K562 (cell line): ENCODE measurements around the gene CAVIN1. TPM values are rescaled to one million over a fixed set of nuclear protein-coding genes. Genes with fewer than 3 reads are reported as not detected.

Experiments used
- ATAC-seq: fragments of 200-7000 bp; cut with Tn5 transposase; 3 replicates; pipeline ENCODE4 v1.9.1; 2020; ENCODE audit warnings: moderate library complexity
- BruUV-seq: library from RNA; stranded (reverse); fragments of 400-500 nt; replicated peaks from 2 replicates; lab custom pipeline; 2021; lab: Mats Ljungman, UMichigan
- CTCF ChIA-PET: fragments of 300-600 bp; formaldehyde crosslinking; extraction: SDS; loops from one replicate; lab custom pipeline; 2021; ENCODE audit warnings: low intra/inter-chr PET ratio; lab: Yijun Ruan, JAX
- POLR2A ChIA-PET: fragments of 300-600, 350-650 bp; sonication (Branson Sonifier 250); formaldehyde crosslinking; extraction: SDS; loops from one replicate; lab custom pipeline; 2021; ENCODE audit warnings: antibody characterized with exemption, inconsistent platforms; lab: Yijun Ruan, JAX
- DNase-seq, 4 experiments: peaks; one replicate each; pipeline versions ENCODE4 v3.0.0 to v3.0.0-alpha.2; 2011 to 2018; ENCODE audit warnings: low spot score in 3 of 4, mixed read lengths in 3 of 4; ENCODE audit errors: extremely low read depth in 1 of 4
- FAIRE-seq: peaks from 2 replicates; lab custom pipeline; 2011; peaks lifted over from hg19 to GRCh38; lab: Jason Lieb, UNC
- H2AFZ ChIP-seq: 2 replicates; pipeline ENCODE4 v1.6.0; 2011; ENCODE audit warnings: low read depth, low read length, control low read depth, inconsistent platforms
- H3K27ac ChIP-seq: fragments of 200-600 bp; 3 replicates; pipeline ENCODE4 v1.8.0; 2011; ENCODE audit warnings: low read depth, mild to moderate bottlenecking, control low read depth, inconsistent platforms, low read length, moderate library complexity, mixed read lengths; ENCODE audit errors: extremely low read depth
- H3K27me3 ChIP-seq, 2 experiments: fragments of 300-600 bp in 1 of 2; 2 replicates in 1 of 2; 3 replicates in 1 of 2; pipeline versions ENCODE4 v1.6.0 to v1.8.0; 2011; ENCODE audit warnings: inconsistent platforms in 2 of 2, low read length in 2 of 2, mild to moderate bottlenecking in 1 of 2, mixed read lengths in 1 of 2, moderate library complexity in 1 of 2; ENCODE audit not compliant: control insufficient read depth in 2 of 2, insufficient read depth in 2 of 2
- H3K36me3 ChIP-seq: fragments of 300-600 bp; 3 replicates; pipeline ENCODE4 v1.8.0; 2011; ENCODE audit warnings: mild to moderate bottlenecking, low read length, inconsistent platforms; ENCODE audit not compliant: control insufficient read depth, insufficient read depth
- H3K4me1 ChIP-seq, 2 experiments: fragments of 200-600 bp in 1 of 2; replicated peaks in 1 of 2; 2 replicates in 1 of 2; 3 replicates in 1 of 2; pipeline versions ENCODE4 v1.5.1 to v1.8.0; 2011; ENCODE audit warnings: inconsistent platforms in 2 of 2, low read length in 2 of 2, mild to moderate bottlenecking in 1 of 2, mixed read lengths in 1 of 2, moderate library complexity in 1 of 2; ENCODE audit not compliant: control insufficient read depth in 2 of 2, insufficient read depth in 2 of 2
- H3K4me2 ChIP-seq: 2 replicates; pipeline ENCODE4 v1.6.1; 2011; ENCODE audit warnings: low read length, control low read depth, inconsistent platforms, mixed read lengths; ENCODE audit not compliant: insufficient read depth
- H3K4me3 ChIP-seq: fragments of 200-600 bp; sonication (generic), shearing (Covaris generic); 2 replicates; pipeline ENCODE4 v1.5.1; 2016; ENCODE audit warnings: control low read depth, inconsistent platforms
- H3K79me2 ChIP-seq: fragments of 200-600 bp; 3 replicates; pipeline ENCODE4 v1.8.0; 2011; ENCODE audit warnings: low read length, inconsistent platforms; ENCODE audit not compliant: control insufficient read depth, insufficient read depth
- H3K9ac ChIP-seq, 2 experiments: 2 replicates each; pipeline versions ENCODE4 v1.6.0 to v1.6.1; 2011; ENCODE audit warnings: low read depth in 2 of 2, low read length in 2 of 2, control low read depth in 1 of 2, inconsistent platforms in 1 of 2, mild to moderate bottlenecking in 1 of 2, mixed read lengths in 1 of 2; ENCODE audit not compliant: insufficient read depth in 1 of 2
- H3K9me1 ChIP-seq: one replicate; pipeline ENCODE4 v1.6.0; 2011; ENCODE audit warnings: inconsistent platforms, mild to moderate bottlenecking, low read length, moderate library complexity; ENCODE audit not compliant: control insufficient read depth, insufficient read depth
- H3K9me3 ChIP-seq: replicated peaks from 2 replicates; pipeline ENCODE4 v1.5.1; 2011; ENCODE audit warnings: low read depth, low read length, inconsistent platforms; ENCODE audit not compliant: control insufficient read depth, insufficient read depth
- H4K20me1 ChIP-seq: replicated peaks from 2 replicates; pipeline ENCODE4 v1.6.1; 2011; ENCODE audit warnings: low read length, inconsistent platforms, mixed read lengths; ENCODE audit not compliant: control insufficient read depth, insufficient read depth
- CBFA2T3 ChIP-seq: fragments of 450-650 bp; IDR thresholded peaks from 2 replicates; pipeline ENCODE4 v1.6.1; 2017
- GATAD2B ChIP-seq: fragments of 450-650 bp; IDR thresholded peaks from 2 replicates; pipeline ENCODE4 v1.6.1; 2017; ENCODE audit warnings: mild to moderate bottlenecking, borderline replicate concordance
- HINFP ChIP-seq: fragments of 450-650 bp; conservative IDR thresholded peaks from 2 replicates; pipeline ENCODE4 v1.6.1; 2016; ENCODE audit warnings: missing genetic modification characterization, low read depth, mild to moderate bottlenecking, control low read depth, missing compliant biosample characterization
- ZBTB33 ChIP-seq: sonication (generic); formaldehyde crosslinking; IDR thresholded peaks from 2 replicates; pipeline ENCODE4 v1.8.1; 2023; ENCODE audit warnings: mild to moderate bottlenecking, missing genetic modification reagents
- WGBS: fragments of 100-300 bp; shearing (Covaris generic); methylation state at CpG from one replicate; pipeline ENCODE4 v1.1.6; 2016; ENCODE audit warnings: low coverage, mixed read lengths; ENCODE audit not compliant: insufficient coverage; ENCODE audit errors: missing lambda C conversion rate; 5-methylcytosine and 5-hydroxymethylcytosine counted together
- in situ Hi-C: fragments of 300-500 bp; cut with MboI; formaldehyde crosslinking; loops from 4 replicates; pipeline ENCODE4 v1.15.0; 2018; ENCODE audit warnings: inconsistent platforms, mixed read lengths
- intact Hi-C: fragments of 100-400 bp; cut with micrococcal nuclease; formaldehyde crosslinking; loops from 2 replicates; pipeline ENCODE4 v1.14.2; 2022
- polyA plus RNA-seq, 8 experiments: library from polyadenylated mRNA; depleted of rRNA in 4 of 8; stranded (reverse) in 5 of 8; unstranded in 3 of 8; fragments of >200 nt; fragmentation: Nextera tagmentation in 2 of 8; fragmentation: Illumina TruSeq in 1 of 8; extraction: Ambion mirVana in 2 of 8; extraction: Trizol in 1 of 8; gene quantifications; 2 replicates each; pipeline versions ENCODE4 v1.2.1 to v1.2.3, GENCODE V29; 2011 to 2014; ENCODE audit warnings: inconsistent platforms in 1 of 8, missing spikeins in 1 of 8
- total RNA-seq, 7 experiments: library from RNA; depleted of rRNA in 6 of 7; stranded (reverse); fragments of >200 nt in 6 of 7; fragmentation: Illumina TruSeq in 2 of 7; extraction: Trizol in 2 of 7; gene quantifications; 2 replicates each; pipeline versions ENCODE4 v1.2.1 to v1.2.3, GENCODE V29; 2011 to 2021; ENCODE audit warnings: low replicate concordance in 1 of 7

Gene CAVIN1
- total and polyA plus RNA-seq, 9 of the 15 experiments (the other 6 are each of a cell fraction or from before 2014, with no cell fraction given), result 6.8 to 162 (median 74.5) TPM

- no peak overlapping the region for H3K4me2 ChIP-seq
- H3K9me1 ChIP-seq, result no peaks in the 10 kb centered on the region
- no peak for DNase-seq
- in situ Hi-C loops (loop anchor here (5.0 to 10.0 kb wide), 2 partner anchors 82 to 180 kb away; no protein-coding TSS in a partner anchor), intact Hi-C loops (loop anchor here (5.0 to 10.0 kb wide), 4 partner anchors 113 to 442 kb away; partner anchors contain the start of genes HCRT and KCNH4)
- H3K9ac ChIP-seq, result no peak overlapping the region
- POLR2A ChIA-PET, result interaction anchor here (0.7 to 1.3 kb wide), 2 partner anchors 82 to 93 kb away, joined by 3 read pairs; no protein-coding TSS in a partner anchor
- H4K20me1 ChIP-seq, result no peaks in the 10 kb centered on the region
- no peak for FAIRE-seq
- no peaks in the 10 kb centered on the region for H3K9me3 ChIP-seq
- no peak overlapping the region for H2AFZ ChIP-seq
- BruUV-seq, result no TSS peak
- H3K79me2 ChIP-seq, result peaks cover 40% of the 10 kb centered on the region
- no peak overlapping the region for H3K27ac ChIP-seq
- H3K27me3 ChIP-seq, result no peaks in the 10 kb centered on the region
- TF ChIP-seq HINFP (tag) (no peak), GATAD2B (no peak), CBFA2T3 (no peak), ZBTB33 (CRISPR knock-in tag) (peak; percentile 77)
- TF ChIP-seq, all 486 proteins: peak for 1
- 96% methylated on average over 36 of the region's 63 CpGs for WGBS
- Histone ChIP-seq H3K36me3 (peaks cover 41% of the 10 kb centered on the region; the same call in 2 of the 3 replicates), H3K4me3 (no peak overlapping the region), H3K4me1 (peaks cover 41 to 45% of the 10 kb centered on the region in 2 experiments)
- CTCF ChIA-PET, result interaction anchor here (2.7 kb wide), 1 partner anchor 82 kb away, joined by 25 read pairs; no protein-coding TSS in a partner anchor
- no peak for ATAC-seq
Measured at GRCh38 chr17:42404326-42405055, 18.6 kb downstream of the CAVIN1 start.
